ENCODE data around the gene FSIP1.

The FSIP1 gene

GRCh38 chr15:39787479-39787878 is 4.8 kb upstream of the FSIP1 start:
- no peak for DNase-seq (ENCODE audit: low read depth)

GRCh38 chr15:39786447-39787056 is 3.9 kb upstream of the FSIP1 start:
- DNase-seq (ENCODE audit: low read depth) = no peak
- peak; percentile 57 for TF ChIP-seq CTCF (conservative IDR thresholded peaks at IDR 0.05; ENCODE audit: low read depth, low read length)
- H3K4me3 ChIP-seq (ENCODE audit: low read length) = no peak overlapping the region

More at GRCh38 chr15:39787479-39787878, 4.8 kb upstream of the FSIP1 start:
- no peak for TF ChIP-seq CTCF (conservative IDR thresholded peaks at IDR 0.05; ENCODE audit: low read depth, low read length)
- no peak overlapping the region for H3K4me3 ChIP-seq (ENCODE audit: low read length)

- no peak for TF ChIP-seq CTCF (conservative IDR thresholded peaks at IDR 0.05; ENCODE audit: low read depth, low read length)
- DNase-seq (ENCODE audit: low read depth) = no peak
- no peak overlapping the region for H3K4me3 ChIP-seq (ENCODE audit: low read length)
Measured at GRCh38 chr15:39785841-39786240, 3.2 kb upstream of the FSIP1 start.

- DNase-seq (ENCODE audit: low read depth) = no peak
- no peak for TF ChIP-seq CTCF (conservative IDR thresholded peaks at IDR 0.05; ENCODE audit: low read depth, low read length)
- no peak overlapping the region for H3K4me3 ChIP-seq (ENCODE audit: low read length)
Measured at GRCh38 chr15:39785139-39785538, 2.5 kb upstream of the FSIP1 start.

GRCh38 chr15:39784638-39785037 is 2.0 kb upstream of the FSIP1 start:
- no peak overlapping the region for H3K4me3 ChIP-seq (ENCODE audit: low read length)
- DNase-seq (ENCODE audit: low read depth) = no peak
- no peak for TF ChIP-seq CTCF (conservative IDR thresholded peaks at IDR 0.05; ENCODE audit: low read depth, low read length)

GRCh38 chr15:39784125-39784524 is 1.5 kb upstream of the FSIP1 start:
- H3K4me3 ChIP-seq (ENCODE audit: low read length) = peak overlapping the region; percentile 90
- no peak for DNase-seq (ENCODE audit: low read depth)
- TF ChIP-seq CTCF (conservative IDR thresholded peaks at IDR 0.05; ENCODE audit: low read depth, low read length) = no peak

- peak overlapping the region; percentile 90 for H3K4me3 ChIP-seq (ENCODE audit: low read length)
- TF ChIP-seq CTCF (conservative IDR thresholded peaks at IDR 0.05; ENCODE audit: low read depth, low read length) = no peak
- no peak for DNase-seq (ENCODE audit: low read depth)
Measured at GRCh38 chr15:39783244-39783820, 691 bp upstream of the FSIP1 start.
